ENCODE results near the gene CHTF18. TPM values are rescaled to one million over a fixed set of nuclear protein-coding genes. Genes with fewer than 3 reads are reported as not detected.

Gene CHTF18
- total RNA-seq, 6 experiments from 2014 or later: 2.9 to 7.8 (median 4.6) TPM

GRCh38 chr16:822174-822908 lies 33.9 kb downstream of the CHTF18 start:
- H3K27me3 ChIP-seq: no peaks in the 10 kb centered on the region
- WGBS (ENCODE audit: insufficient coverage, low coverage, low lambda C conversion rate, missing lambda C conversion rate): 46% methylated on average over 4 of the region's 21 CpGs

GRCh38 chr16:822909-823297 lies 34.5 kb downstream of the CHTF18 start:
- ATAC-seq (no peak), DNase-seq (no peak)
- H3K4me1 ChIP-seq: no peaks in the 10 kb centered on the region
- H3K4me3 ChIP-seq: no peak overlapping the region
- TF ChIP-seq, protein P1, sequence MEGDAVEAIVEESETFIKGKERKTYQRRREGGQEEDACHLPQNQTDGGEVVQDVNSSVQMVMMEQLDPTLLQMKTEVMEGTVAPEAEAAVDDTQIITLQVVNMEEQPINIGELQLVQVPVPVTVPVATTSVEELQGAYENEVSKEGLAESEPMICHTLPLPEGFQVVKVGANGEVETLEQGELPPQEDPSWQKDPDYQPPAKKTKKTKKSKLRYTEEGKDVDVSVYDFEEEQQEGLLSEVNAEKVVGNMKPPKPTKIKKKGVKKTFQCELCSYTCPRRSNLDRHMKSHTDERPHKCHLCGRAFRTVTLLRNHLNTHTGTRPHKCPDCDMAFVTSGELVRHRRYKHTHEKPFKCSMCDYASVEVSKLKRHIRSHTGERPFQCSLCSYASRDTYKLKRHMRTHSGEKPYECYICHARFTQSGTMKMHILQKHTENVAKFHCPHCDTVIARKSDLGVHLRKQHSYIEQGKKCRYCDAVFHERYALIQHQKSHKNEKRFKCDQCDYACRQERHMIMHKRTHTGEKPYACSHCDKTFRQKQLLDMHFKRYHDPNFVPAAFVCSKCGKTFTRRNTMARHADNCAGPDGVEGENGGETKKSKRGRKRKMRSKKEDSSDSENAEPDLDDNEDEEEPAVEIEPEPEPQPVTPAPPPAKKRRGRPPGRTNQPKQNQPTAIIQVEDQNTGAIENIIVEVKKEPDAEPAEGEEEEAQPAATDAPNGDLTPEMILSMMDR (IDR thresholded peaks at IDR 0.05): no peak
- H3K27ac ChIP-seq: no peak overlapping the region
- H3K27me3 ChIP-seq: no peaks in the 10 kb centered on the region
- no peaks in the 10 kb centered on the region for H3K36me3 ChIP-seq
- no peaks in the 10 kb centered on the region for H3K9me3 ChIP-seq
- WGBS (ENCODE audit: insufficient coverage, low coverage, low lambda C conversion rate, missing lambda C conversion rate): 63% methylated on average over 7 of the region's 9 CpGs
- intact Hi-C loops (cut with DNase I): loop anchor here in 1 of 2 donors (10.0 kb wide), 1 partner anchor 212 kb away; no protein-coding TSS in a partner anchor

More at GRCh38 chr16:822174-822908, 33.9 kb downstream of the CHTF18 start:
- Histone ChIP-seq H3K27ac (no peak overlapping the region), H3K36me3 (no peaks in the 10 kb centered on the region), H3K9me3 (no peaks in the 10 kb centered on the region), H3K4me3 (no peak overlapping the region), H3K4me1 (no peaks in the 10 kb centered on the region)
- no peak for DNase-seq
- intact Hi-C loops (cut with DNase I): loop anchor here in 1 of 2 donors (10.0 kb wide), 1 partner anchor 212 kb away; no protein-coding TSS in a partner anchor
- no peak for TF ChIP-seq POLR2A (IDR thresholded peaks at IDR 0.05)
- TF ChIP-seq, protein P1 (IDR thresholded peaks at IDR 0.05): no peak
- no peak for ATAC-seq

- no peak overlapping the region for H3K27ac ChIP-seq
- H3K4me3 ChIP-seq: no peak overlapping the region
- TF ChIP-seq POLR2A (IDR thresholded peaks at IDR 0.05): no peak
- TF ChIP-seq, protein P1 (IDR thresholded peaks at IDR 0.05): no peak
- 92% methylated on average over 2 of the region's 22 CpGs for WGBS (ENCODE audit: insufficient coverage, low coverage, low lambda C conversion rate, missing lambda C conversion rate)
- ATAC-seq: peak in 1 of 4 donors; percentile 5
- H3K27me3 ChIP-seq: no peaks in the 10 kb centered on the region
- no peak for DNase-seq
- no peaks in the 10 kb centered on the region for H3K36me3 ChIP-seq
- no peaks in the 10 kb centered on the region for H3K4me1 ChIP-seq
- intact Hi-C loops (cut with DNase I): loop anchor here in 1 of 2 donors (10.0 kb wide), 1 partner anchor 211 kb away; no protein-coding TSS in a partner anchor
- no peaks in the 10 kb centered on the region for H3K9me3 ChIP-seq
Measured at GRCh38 chr16:824194-824593, 35.8 kb downstream of the CHTF18 start.

DNA sequence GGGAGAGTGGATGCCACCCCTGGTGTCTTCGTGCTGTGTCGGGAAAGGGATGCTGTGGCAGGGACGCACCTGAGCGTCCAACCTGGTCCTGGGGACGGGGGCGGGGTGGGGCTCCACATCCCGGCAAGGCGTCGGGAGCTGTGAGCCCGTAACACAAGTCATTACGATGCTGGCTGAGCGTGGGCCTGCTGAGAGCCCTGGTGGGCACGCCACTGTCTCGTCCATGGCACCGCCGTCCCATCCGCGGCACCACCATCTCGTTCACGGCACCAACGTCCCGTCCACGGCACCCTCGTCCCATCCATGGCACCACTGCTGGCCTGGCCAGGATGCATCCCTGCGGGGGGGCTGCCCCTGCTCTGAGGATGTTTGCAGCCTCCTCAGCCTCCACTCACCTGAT lies 36.2 kb downstream of the CHTF18 start:
- 68% methylated on average over 9 of the region's 25 CpGs for WGBS (ENCODE audit: insufficient coverage, low coverage, low lambda C conversion rate, missing lambda C conversion rate)
- H3K27ac ChIP-seq: no peak overlapping the region
- no peak for TF ChIP-seq POLR2A (IDR thresholded peaks at IDR 0.05)
- TF ChIP-seq, protein P1 (IDR thresholded peaks at IDR 0.05): no peak
- no peaks in the 10 kb centered on the region for H3K27me3 ChIP-seq
- no peak overlapping the region for H3K4me3 ChIP-seq
- ATAC-seq (no peak), DNase-seq (no peak)
- intact Hi-C loops (cut with DNase I): loop anchor here in 1 of 2 donors (10.0 kb wide), 1 partner anchor 210 kb away; no protein-coding TSS in a partner anchor
- no peaks in the 10 kb centered on the region for H3K4me1 ChIP-seq
- no peaks in the 10 kb centered on the region for H3K36me3 ChIP-seq
- H3K9me3 ChIP-seq: no peaks in the 10 kb centered on the region

All from right lobe of liver (tissue), 6 donors.